Bronchial epithelial cell (primary cell): Measurements from ENCODE around the gene AMOT. TPM values are rescaled to one million over a fixed set of nuclear protein-coding genes. Genes with fewer than 3 reads are reported as not detected.

Experiments used
- DNase-seq: peaks from one replicate; pipeline ENCODE4 v3.0.0-alpha.2; 2010; ENCODE audit warnings: low read depth
- FAIRE-seq: peaks from 2 replicates; lab custom pipeline; 2011; peaks lifted over from hg19 to GRCh38; lab: Jason Lieb, UNC
- H3K27me3 ChIP-seq: 2 replicates; pipeline ENCODE4 v1.5.1; 2011; ENCODE audit warnings: low read length; ENCODE audit not compliant: control insufficient read depth, insufficient read depth
- H3K36me3 ChIP-seq: 2 replicates; pipeline ENCODE4 v1.5.1; 2011; ENCODE audit warnings: low read length; ENCODE audit not compliant: control insufficient read depth, insufficient read depth
- H3K4me3 ChIP-seq: 2 replicates; pipeline ENCODE4 v1.5.1; 2011; ENCODE audit warnings: mild to moderate bottlenecking, low read depth, low read length, control low read depth
- CTCF ChIP-seq: IDR thresholded peaks from 2 replicates; pipeline ENCODE4 v1.5.1; 2011; ENCODE audit warnings: mild to moderate bottlenecking, moderate library complexity, low read length, control low read depth, inconsistent platforms; ENCODE audit not compliant: insufficient read depth, severe bottlenecking
- total RNA-seq: library from RNA; depleted of rRNA; stranded (reverse); fragments of >200 nt; gene quantifications from 2 replicates; pipeline ENCODE4 v1.2.1, GENCODE V29; 2014

The AMOT gene
- total RNA-seq, 1 donor from 2014 or later = under 0.01 TPM

GRCh38 chrX:112786076-112786475 lies 54.6 kb downstream of the AMOT start:
- TF ChIP-seq CTCF = no peak
- DNase-seq (no peak), FAIRE-seq (no peak)
- H3K36me3 ChIP-seq = no peaks in the 10 kb centered on the region
- no peak overlapping the region for H3K4me3 ChIP-seq
- H3K27me3 ChIP-seq = no peaks in the 10 kb centered on the region

GRCh38 chrX:112785344-112785743 lies 55.3 kb downstream of the AMOT start:
- Histone ChIP-seq H3K36me3 (no peaks in the 10 kb centered on the region), H3K27me3 (no peaks in the 10 kb centered on the region), H3K4me3 (no peak overlapping the region)
- no peak for FAIRE-seq
- no peak for DNase-seq
- TF ChIP-seq CTCF = no peak

- DNase-seq (no peak), FAIRE-seq (no peak)
- Histone ChIP-seq H3K27me3 (no peaks in the 10 kb centered on the region), H3K36me3 (no peaks in the 10 kb centered on the region), H3K4me3 (no peak overlapping the region)
- no peak for TF ChIP-seq CTCF
These were observed 55.9 kb downstream of the AMOT start for GRCh38 chrX:112784692-112785091.

- no peak overlapping the region for H3K4me3 ChIP-seq
- H3K36me3 ChIP-seq = no peaks in the 10 kb centered on the region
- no peak for DNase-seq
- H3K27me3 ChIP-seq = no peaks in the 10 kb centered on the region
- no peak for TF ChIP-seq CTCF
- no peak for FAIRE-seq
These were observed 61.5 kb downstream of the AMOT start for GRCh38 chrX:112779139-112779538.

DNA sequence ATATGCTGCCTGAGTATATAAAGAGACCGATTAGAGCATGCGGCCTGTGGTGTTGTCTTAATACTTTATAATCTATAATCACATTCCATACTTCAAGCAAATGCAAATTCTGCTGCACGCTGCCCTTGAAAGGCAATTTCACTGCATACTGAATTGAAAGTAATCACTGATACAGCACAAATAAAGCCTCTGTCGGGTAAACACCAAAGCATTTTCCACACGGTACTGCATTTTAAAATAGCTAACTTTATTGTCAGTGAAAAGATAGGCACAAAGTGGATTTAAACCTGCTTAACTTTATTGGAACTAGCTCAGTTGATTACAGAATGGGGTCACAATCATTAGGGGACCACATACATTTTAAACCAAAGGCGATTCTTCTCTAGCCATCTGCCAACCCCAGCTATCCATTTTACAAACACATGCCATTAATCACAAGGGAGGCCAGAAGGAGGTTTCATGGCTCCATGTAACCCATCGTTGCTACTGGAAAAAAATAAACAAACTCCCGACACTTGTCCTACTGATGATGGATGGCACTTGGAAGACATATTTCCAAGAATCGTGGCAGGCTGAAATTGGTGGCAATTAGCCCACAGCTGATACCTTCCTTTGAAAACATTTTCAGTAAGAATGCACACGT lies 65.9 kb downstream of the AMOT start:
- TF ChIP-seq CTCF = no peak
- H3K4me3 ChIP-seq = no peak overlapping the region
- DNase-seq = no peak
- H3K36me3 ChIP-seq = no peaks in the 10 kb centered on the region
- FAIRE-seq = no peak
- H3K27me3 ChIP-seq = no peaks in the 10 kb centered on the region

GRCh38 chrX:112774142-112774541 lies 66.5 kb downstream of the AMOT start:
- H3K4me3 ChIP-seq = no peak overlapping the region
- FAIRE-seq = no peak
- no peak for TF ChIP-seq CTCF
- no peaks in the 10 kb centered on the region for H3K27me3 ChIP-seq
- H3K36me3 ChIP-seq = no peaks in the 10 kb centered on the region
- no peak for DNase-seq
